ENCODE measurements around the gene FZD7.

The FZD7 gene

GRCh38 chr2:202014759-202015211 is 18.9 kb upstream of the FZD7 start:
- no peak for DNase-seq

- no peak for DNase-seq
Measured at GRCh38 chr2:202015471-202015870, 18.2 kb upstream of the FZD7 start.

GRCh38 chr2:202016579-202017227 is 17.0 kb upstream of the FZD7 start:
- no peak for DNase-seq

GRCh38 chr2:202017940-202018339 is 15.7 kb upstream of the FZD7 start:
- no peak for DNase-seq

GRCh38 chr2:202018950-202019349 is 14.7 kb upstream of the FZD7 start:
- DNase-seq, result no peak

GRCh38 chr2:202019689-202020450 is 13.8 kb upstream of the FZD7 start:
- no peak for DNase-seq

- DNase-seq, result peak; percentile 10 to 60
Measured at GRCh38 chr2:202022755-202023154, 10.9 kb upstream of the FZD7 start.

GRCh38 chr2:202023198-202023903 is 10.3 kb upstream of the FZD7 start:
- peak in 1 of 2 experiments; percentile 45 for DNase-seq

- no peak for DNase-seq
Measured at GRCh38 chr2:202023904-202024266, 9.8 kb upstream of the FZD7 start.

GRCh38 chr2:202024871-202025270 is 8.8 kb upstream of the FZD7 start:
- no peak for DNase-seq

- DNase-seq, result no peak
Measured at GRCh38 chr2:202025816-202026215, 7.8 kb upstream of the FZD7 start.

GRCh38 chr2:202026507-202026906 is 7.1 kb upstream of the FZD7 start:
- no peak for DNase-seq

GRCh38 chr2:202030691-202031090 is 3.0 kb upstream of the FZD7 start:
- no peak for DNase-seq

- DNase-seq, result no peak
Measured at GRCh38 chr2:202031246-202031951, 2.3 kb upstream of the FZD7 start.

GRCh38 chr2:202032846-202033316 is 774 bp upstream of the FZD7 start:
- DNase-seq, result no peak

GRCh38 chr2:202034249-202035088 is 814 bp downstream of the FZD7 start:
- peak; percentile 5 to 13 for DNase-seq

- DNase-seq, result no peak
Measured at GRCh38 chr2:202035089-202035940, 1.7 kb downstream of the FZD7 start.

GRCh38 chr2:202035941-202036372 is 2.3 kb downstream of the FZD7 start:
- no peak for DNase-seq

- DNase-seq, result no peak
Measured at GRCh38 chr2:202036601-202037037, 3.0 kb downstream of the FZD7 start.

- no peak for DNase-seq
Measured at GRCh38 chr2:202037086-202037485, 3.4 kb downstream of the FZD7 start.
